Endothelial cell (in vitro differentiated cells): Measurements from ENCODE around the gene IL1A. TPM values are rescaled to one million over a fixed set of nuclear protein-coding genes. Genes with fewer than 3 reads are reported as not detected.

Source experiments
- DNase-seq: peaks from one replicate; pipeline ENCODE4 v3.0.0; 2021; ENCODE audit warnings: low spot score
- H3K27ac Mint-ChIP-seq: one replicate; pipeline ENCODE4 v1.8.0; 2021; ENCODE audit warnings: mixed read lengths, inconsistent platforms; ENCODE audit not compliant: unreplicated experiment
- H3K27me3 Mint-ChIP-seq: one replicate; pipeline ENCODE4 v1.8.0; 2021; ENCODE audit warnings: mild to moderate bottlenecking, moderate library complexity, mixed read lengths, inconsistent platforms; ENCODE audit not compliant: unreplicated experiment
- H3K36me3 Mint-ChIP-seq: one replicate; pipeline ENCODE4 v1.8.0; 2021; ENCODE audit warnings: mild to moderate bottlenecking, low read depth, mixed read lengths, inconsistent platforms; ENCODE audit not compliant: unreplicated experiment
- H3K4me1 Mint-ChIP-seq: one replicate; pipeline ENCODE4 v1.8.0; 2021; ENCODE audit warnings: mild to moderate bottlenecking, mixed read lengths, inconsistent platforms; ENCODE audit not compliant: unreplicated experiment
- H3K4me3 Mint-ChIP-seq: one replicate; pipeline ENCODE4 v1.8.0; 2021; ENCODE audit warnings: mild to moderate bottlenecking, mixed read lengths, inconsistent platforms; ENCODE audit not compliant: unreplicated experiment
- H3K9me3 Mint-ChIP-seq: one replicate; pipeline ENCODE4 v1.8.0; 2021; ENCODE audit warnings: mixed read lengths, inconsistent platforms; ENCODE audit not compliant: unreplicated experiment
- total RNA-seq: library from RNA; stranded (reverse); fragmentation: NEBNext Ultra II Directional; extraction: Animal tissue kit (Norgen Biotek cat#: 25700); gene quantifications from one replicate; pipeline ENCODE4 v1.2.1, GENCODE V29; 2021; ENCODE audit not compliant: unreplicated experiment
- TF ChIP-seq, protein P1 (sequence below): fragments of 200-600 bp; sonication (generic); IDR thresholded peaks from one replicate; pipeline ENCODE4 v1.5.0; 2021; ENCODE audit warnings: antibody characterized with exemption; ENCODE audit not compliant: unreplicated experiment

The IL1A gene
- total RNA-seq, 1 donor from 2014 or later = 0.26 TPM

DNA sequence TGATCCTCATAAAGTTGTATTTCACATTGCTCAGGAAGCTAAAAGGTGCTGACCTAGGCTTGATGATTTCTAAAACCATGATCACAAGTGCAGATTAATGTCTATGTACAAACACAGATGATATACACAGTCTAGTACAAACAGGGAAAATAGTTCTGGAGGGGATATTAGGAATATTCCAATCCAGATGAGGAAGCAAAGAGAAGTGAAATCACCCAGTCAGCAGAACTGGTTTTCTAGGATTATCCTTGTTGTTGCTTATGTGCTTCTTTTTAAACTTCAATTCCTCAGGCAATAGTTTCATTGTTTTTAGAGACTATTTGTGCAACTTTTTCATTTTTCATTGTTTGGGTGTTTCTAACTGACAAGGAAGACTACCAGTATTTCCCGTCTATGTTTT, 4.7 kb downstream of the IL1A start:
- Mint-ChIP-seq H3K9me3 (no peaks in the 10 kb centered on the region), H3K4me3 (no peak overlapping the region), H3K36me3 (no peaks in the 10 kb centered on the region), H3K27me3 (no peaks in the 10 kb centered on the region), H3K27ac (no peak overlapping the region), H3K4me1 (peaks cover 13% of the 10 kb centered on the region)
- no peak for DNase-seq
- TF ChIP-seq, protein P1, sequence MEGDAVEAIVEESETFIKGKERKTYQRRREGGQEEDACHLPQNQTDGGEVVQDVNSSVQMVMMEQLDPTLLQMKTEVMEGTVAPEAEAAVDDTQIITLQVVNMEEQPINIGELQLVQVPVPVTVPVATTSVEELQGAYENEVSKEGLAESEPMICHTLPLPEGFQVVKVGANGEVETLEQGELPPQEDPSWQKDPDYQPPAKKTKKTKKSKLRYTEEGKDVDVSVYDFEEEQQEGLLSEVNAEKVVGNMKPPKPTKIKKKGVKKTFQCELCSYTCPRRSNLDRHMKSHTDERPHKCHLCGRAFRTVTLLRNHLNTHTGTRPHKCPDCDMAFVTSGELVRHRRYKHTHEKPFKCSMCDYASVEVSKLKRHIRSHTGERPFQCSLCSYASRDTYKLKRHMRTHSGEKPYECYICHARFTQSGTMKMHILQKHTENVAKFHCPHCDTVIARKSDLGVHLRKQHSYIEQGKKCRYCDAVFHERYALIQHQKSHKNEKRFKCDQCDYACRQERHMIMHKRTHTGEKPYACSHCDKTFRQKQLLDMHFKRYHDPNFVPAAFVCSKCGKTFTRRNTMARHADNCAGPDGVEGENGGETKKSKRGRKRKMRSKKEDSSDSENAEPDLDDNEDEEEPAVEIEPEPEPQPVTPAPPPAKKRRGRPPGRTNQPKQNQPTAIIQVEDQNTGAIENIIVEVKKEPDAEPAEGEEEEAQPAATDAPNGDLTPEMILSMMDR = no peak

DNA sequence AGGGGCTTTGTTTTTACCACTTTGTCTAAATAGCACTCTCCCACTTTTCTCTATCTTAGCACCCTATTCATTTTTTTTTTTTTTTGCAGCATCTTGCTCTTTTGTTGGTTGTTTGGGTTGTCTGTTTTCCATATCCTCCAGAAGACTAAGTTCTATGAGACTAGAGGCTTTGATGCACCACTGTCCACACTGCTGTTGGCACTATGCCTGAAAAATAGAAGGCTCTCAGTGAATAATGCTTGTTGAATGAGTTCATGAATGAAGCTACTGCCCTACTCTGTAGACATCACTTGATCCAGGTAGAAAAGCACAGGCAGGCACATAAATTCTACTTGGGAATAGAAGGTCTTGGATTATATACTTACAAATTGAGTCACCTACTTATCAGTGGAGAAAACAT, 7.3 kb downstream of the IL1A start:
- no peaks in the 10 kb centered on the region for H3K27me3 Mint-ChIP-seq
- H3K27ac Mint-ChIP-seq = no peak overlapping the region
- H3K9me3 Mint-ChIP-seq = no peaks in the 10 kb centered on the region
- H3K4me1 Mint-ChIP-seq = no peaks in the 10 kb centered on the region
- no peak for DNase-seq
- no peaks in the 10 kb centered on the region for H3K36me3 Mint-ChIP-seq
- no peak overlapping the region for H3K4me3 Mint-ChIP-seq
- TF ChIP-seq, protein P1 = no peak

DNA sequence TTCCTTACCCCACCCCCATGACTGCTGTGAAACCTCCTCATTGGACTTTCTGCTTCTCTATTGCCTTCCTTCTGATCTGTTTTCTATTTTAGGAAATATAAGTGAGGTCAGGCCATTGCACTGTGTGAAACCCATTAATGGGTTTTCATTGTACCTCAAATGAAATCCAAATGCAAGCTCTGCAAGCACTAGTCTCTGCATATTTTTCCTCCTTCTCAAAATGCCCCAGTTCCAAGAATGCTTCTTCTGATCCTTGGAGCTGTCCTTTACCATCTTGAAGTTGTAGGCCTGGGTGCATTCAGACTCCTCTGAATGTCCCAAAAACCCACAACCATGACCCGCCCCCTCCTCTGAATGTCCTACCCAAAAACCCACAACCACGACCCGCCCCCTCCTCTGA, 8.2 kb downstream of the IL1A start:
- Mint-ChIP-seq H3K9me3 (no peaks in the 10 kb centered on the region), H3K27me3 (no peaks in the 10 kb centered on the region), H3K27ac (no peak overlapping the region), H3K4me3 (no peak overlapping the region), H3K36me3 (no peaks in the 10 kb centered on the region), H3K4me1 (no peaks in the 10 kb centered on the region)
- TF ChIP-seq, protein P1 = no peak
- no peak for DNase-seq

DNA sequence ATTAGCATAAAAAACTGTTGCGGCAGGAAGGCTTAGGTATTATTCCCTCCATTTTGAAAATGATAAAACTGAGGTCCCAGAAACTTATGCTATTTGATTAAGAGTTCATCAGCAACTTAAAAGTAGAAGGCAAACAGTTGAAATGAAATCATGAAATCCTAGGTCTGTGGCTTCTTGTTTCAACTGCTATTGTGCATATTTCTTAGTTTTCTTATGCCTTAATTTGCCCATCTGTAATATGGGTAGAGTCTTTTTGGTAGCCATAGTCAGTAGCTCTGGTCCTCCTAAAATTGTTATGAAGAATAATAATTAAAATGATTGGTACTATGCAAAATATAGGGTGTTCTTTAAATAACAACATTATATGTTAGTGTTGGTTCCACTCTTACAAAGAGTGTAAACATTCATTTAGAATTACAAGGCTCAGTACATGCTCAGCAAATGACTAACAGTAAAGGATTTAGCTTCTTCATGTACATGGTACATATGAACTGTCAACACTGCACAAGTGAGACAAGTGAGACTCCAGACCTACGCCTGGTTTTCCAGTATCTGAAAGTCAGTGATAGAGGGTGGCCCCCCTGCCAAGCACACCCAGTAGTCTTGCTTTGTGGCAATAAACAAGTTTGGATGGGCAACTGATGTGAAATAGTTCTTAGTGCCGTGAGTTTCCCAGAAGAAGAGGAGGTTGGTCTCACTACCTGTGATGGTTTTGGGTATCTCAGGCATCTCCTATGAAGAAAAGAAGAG, 9.6 kb downstream of the IL1A start:
- Mint-ChIP-seq H3K4me3 (no peak overlapping the region), H3K27ac (no peak overlapping the region), H3K4me1 (no peaks in the 10 kb centered on the region), H3K9me3 (no peaks in the 10 kb centered on the region), H3K27me3 (no peaks in the 10 kb centered on the region), H3K36me3 (no peaks in the 10 kb centered on the region)
- no peak for DNase-seq
- TF ChIP-seq, protein P1 = no peak

DNA sequence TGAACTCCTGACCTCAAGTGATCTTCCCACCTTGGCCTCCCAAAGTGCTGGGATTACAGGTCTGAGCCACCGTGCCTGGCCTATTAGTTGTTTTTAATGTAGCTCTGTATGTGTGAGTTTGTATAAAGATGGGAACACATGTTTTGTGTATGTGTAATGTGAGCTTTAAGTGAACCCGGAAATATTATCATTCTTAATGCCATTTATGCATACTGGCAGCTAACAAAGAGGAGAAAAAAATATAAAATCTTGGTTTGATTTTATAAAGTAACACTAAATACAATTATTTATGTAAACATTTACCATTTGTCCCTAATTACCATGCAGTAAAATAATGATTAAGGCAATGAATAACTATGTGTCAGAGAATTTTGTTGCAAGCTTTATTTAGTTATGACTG, 10.7 kb downstream of the IL1A start:
- Mint-ChIP-seq H3K4me1 (no peaks in the 10 kb centered on the region), H3K27ac (no peak overlapping the region), H3K36me3 (no peaks in the 10 kb centered on the region), H3K4me3 (no peak overlapping the region), H3K9me3 (no peaks in the 10 kb centered on the region), H3K27me3 (no peaks in the 10 kb centered on the region)
- no peak for DNase-seq
- TF ChIP-seq, protein P1 = no peak
